RWPE1 (cell line): ENCODE measurements around the gene PLVAP.

ENCODE experiments used
- CTCF ChIA-PET: fragments of 350-600 bp; sonication (Branson Sonifier 250); formaldehyde crosslinking; extraction: SDS; loops from one replicate; lab custom pipeline; 2021; lab: Yijun Ruan, JAX
- POLR2A ChIA-PET: fragments of 400-600 bp; formaldehyde crosslinking; extraction: SDS; loops from one replicate; lab custom pipeline; 2020; ENCODE audit warnings: antibody characterized with exemption; ENCODE audit not compliant: low non-redundant PET; lab: Yijun Ruan, JAX
- DNase-seq: peaks from one replicate; pipeline ENCODE4 v3.0.0; 2012; ENCODE audit warnings: low spot score
- H3K27ac ChIP-seq: fragments of 450-650 bp; 2 replicates; pipeline ENCODE4 v1.5.1; 2017
- CTCF ChIP-seq: fragments of 450-650 bp; conservative IDR thresholded peaks from 2 replicates; pipeline ENCODE4 v1.5.1; 2017; ENCODE audit warnings: low read depth, mild to moderate bottlenecking

Gene PLVAP

DNA sequence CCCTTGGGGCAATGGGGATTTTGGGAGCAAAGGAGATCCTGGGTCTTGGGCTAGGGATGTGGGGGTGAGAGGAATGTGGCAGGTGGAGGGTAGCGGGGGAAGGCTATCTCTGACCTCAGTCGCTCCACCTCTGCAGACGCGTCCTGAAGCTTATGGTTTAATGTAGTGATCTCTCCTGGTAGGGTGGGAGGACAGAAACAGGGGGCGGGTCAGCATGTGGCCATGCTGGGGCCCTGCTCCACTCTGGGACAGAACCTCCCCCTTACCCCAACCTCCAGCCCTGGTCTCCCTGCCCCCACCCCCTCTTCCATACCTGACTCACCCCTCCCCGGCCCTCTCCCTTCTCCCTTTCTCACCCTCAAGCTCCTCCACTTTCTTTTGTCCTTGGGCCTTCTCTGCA lies 26.9 kb upstream of the PLVAP start:
- TF ChIP-seq CTCF = no peak
- peak overlapping the region; percentile 12; the same call in 1 of the 2 replicates for H3K27ac ChIP-seq
- no peak for DNase-seq
- ChIA-PET POLR2A (interaction anchor here (0.5 kb wide), 1 partner anchor 391 kb away, joined by 4 read pairs; the partner anchor contains the start of gene B3GNT3), CTCF (no interaction called here)

- TF ChIP-seq CTCF = no peak
- DNase-seq = peak; percentile 87
- H3K27ac ChIP-seq = peak overlapping the region; percentile 12; the same call in 1 of the 2 replicates
- CTCF ChIA-PET = interaction anchor here (0.6 to 0.7 kb wide), 3 partner anchors 54 to 154 kb away, joined by 3 to 5 read pairs (median 4); no protein-coding TSS in a partner anchor
- POLR2A ChIA-PET = interaction anchor here (0.5 kb wide), 1 partner anchor 392 kb away, joined by 4 read pairs; the partner anchor contains the start of gene B3GNT3
Observed at GRCh38 chr19:17402982-17403855, 26.1 kb upstream of the PLVAP start.

DNA sequence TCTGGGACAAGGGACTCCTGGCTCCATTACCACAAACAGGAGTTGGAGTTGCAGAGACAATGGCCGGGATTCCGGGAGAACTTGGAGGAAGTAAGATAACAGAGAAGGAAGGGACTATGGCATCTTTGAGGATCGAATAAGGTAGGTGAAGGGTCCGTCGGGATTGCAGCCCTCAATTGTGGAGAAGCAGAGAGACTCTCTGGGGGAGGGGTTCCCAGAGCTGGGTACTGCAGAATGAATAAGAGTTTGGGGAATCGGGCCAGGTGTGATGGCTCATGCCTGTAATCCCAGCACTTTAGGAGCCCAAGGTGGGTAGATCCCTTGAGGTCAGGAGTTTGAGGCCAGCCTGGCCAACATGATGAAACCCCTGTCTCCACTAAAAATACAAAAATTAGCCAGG lies 24.5 kb upstream of the PLVAP start:
- POLR2A ChIA-PET = no interaction called here
- no peak for DNase-seq
- CTCF ChIA-PET = no interaction called here
- H3K27ac ChIP-seq = no peak overlapping the region
- TF ChIP-seq CTCF = no peak

GRCh38 chr19:17398902-17399527 lies 21.9 kb upstream of the PLVAP start:
- ChIA-PET POLR2A (interaction anchor here (0.5 kb wide), 1 partner anchor 21 kb away, joined by 3 read pairs; the partner anchor contains the start of gene MVB12A), CTCF (interaction anchor here (1.7 kb wide), 1 partner anchor 67 kb away, joined by 5 read pairs; no protein-coding TSS in a partner anchor)
- TF ChIP-seq CTCF = no peak
- no peak for DNase-seq
- no peak overlapping the region for H3K27ac ChIP-seq

- 0 out of 2 replicates have a peak overlapping the region, but pooled peaks have one; percentile 8 for H3K27ac ChIP-seq
- CTCF ChIA-PET = interaction anchor here (0.6 kb wide), 2 partner anchors 9 to 65 kb away, joined by 3 read pairs; no protein-coding TSS in a partner anchor
- POLR2A ChIA-PET = interaction anchor here (0.7 kb wide), 2 partner anchors 25 to 94 kb away, joined by 3 to 5 read pairs; partner anchors contain the start of gene MVB12A
- peak; percentile 74 for DNase-seq
- peak; percentile 78 for TF ChIP-seq CTCF
Observed at GRCh38 chr19:17394891-17395415, 17.8 kb upstream of the PLVAP start.

DNA sequence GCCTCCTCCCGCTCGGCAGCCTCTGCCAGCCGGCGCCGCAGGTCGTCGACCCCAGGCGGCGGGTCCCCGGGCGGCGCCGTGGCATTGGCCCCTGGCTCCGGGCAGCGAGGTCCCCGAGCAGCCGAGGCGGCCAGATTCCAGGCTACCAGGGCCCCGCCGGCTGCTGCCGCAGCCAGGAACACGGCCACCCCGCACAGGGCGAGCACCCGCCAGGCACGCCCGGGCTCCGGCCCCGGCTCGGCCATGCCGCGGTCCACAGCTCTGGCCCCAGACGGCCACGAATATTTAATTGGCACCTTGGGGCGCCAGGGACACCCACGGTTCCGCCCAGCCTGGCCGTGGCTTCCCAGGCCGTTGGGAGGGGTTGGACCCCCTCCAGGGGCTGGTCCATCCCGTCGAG lies 16.8 kb upstream of the PLVAP start, which contains the start of gene CCDC194:
CCDC194 (minus strand) TSS at position 283 of the 400 bp plus-strand sequence; CDS start at position 245, 38 bp downstream.
- no peak within 1 kb of the TSS for H3K27ac ChIP-seq
- ChIA-PET CTCF (interaction anchor here (0.6 to 2.1 kb wide), 2 partner anchors 10 to 101 kb away, joined by 3 to 8 read pairs; no protein-coding TSS in a partner anchor), POLR2A (no interaction called here)
- TF ChIP-seq CTCF = no peak
- DNase-seq = no peak
